Esophagus muscularis mucosa (tissue), 3 donors: ENCODE results near the gene CTXN1.

Experiments used
- POLR2A ChIP-seq: fragments of 450-650 bp; IDR thresholded peaks from one replicate; pipeline ENCODE4 v1.6.1; 2017; ENCODE audit warnings: antibody characterized with exemption, moderate library complexity, mild to moderate bottlenecking, low read depth
- POLR2AphosphoS5 ChIP-seq, 2 donors: sonication (generic); formaldehyde crosslinking; IDR thresholded peaks; one replicate each; pipeline ENCODE4 v1.6.1; 2017; ENCODE audit warnings: antibody characterized with exemption in 2 of 2
- TF ChIP-seq, protein P1 (sequence below), 3 experiments: fragments of 200-600 bp in 2 of 3; fragments of 450-650 bp in 1 of 3; sonication (generic) in 2 of 3; IDR thresholded peaks; one replicate each; pipeline ENCODE4 v1.5.1; 2017 to 2019; ENCODE audit warnings: antibody characterized with exemption in 3 of 3, mild to moderate bottlenecking in 2 of 3, moderate library complexity in 1 of 3

DNA sequence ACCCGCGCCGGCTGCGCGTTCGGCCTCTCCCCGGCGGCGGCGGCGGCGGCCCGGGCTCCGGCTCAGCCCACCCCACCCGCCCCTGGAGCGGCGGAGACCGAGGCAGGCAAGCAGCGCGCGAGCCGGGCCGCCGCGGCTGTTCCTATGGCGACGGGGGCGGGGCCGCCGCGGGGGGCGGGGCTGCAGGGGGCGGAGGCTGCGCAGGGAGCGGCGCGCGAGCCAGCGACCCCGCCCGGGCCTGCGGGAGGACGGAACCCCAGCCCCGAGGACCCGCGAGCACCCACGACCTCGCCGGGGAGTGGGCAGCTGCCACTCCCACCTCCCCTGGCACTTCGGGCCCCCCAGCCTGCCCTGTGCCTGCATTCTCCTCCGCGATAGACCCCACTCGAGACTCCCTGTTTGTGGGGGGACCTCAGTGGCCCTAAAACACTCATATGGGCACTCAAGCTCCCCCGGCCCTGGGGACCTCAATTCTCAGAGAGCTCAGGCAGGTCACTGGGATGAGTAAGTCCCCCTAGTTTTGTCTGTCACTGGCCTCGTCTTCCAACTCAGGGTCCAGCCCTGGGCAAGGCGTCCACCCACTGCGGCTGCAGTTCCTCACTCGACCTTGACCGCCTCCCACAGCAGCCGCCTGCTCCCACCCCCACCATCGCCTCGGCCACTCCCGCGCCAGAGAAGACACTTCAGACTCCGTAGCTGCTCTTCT is at the start of gene CTXN1:
- TF ChIP-seq, protein P1, sequence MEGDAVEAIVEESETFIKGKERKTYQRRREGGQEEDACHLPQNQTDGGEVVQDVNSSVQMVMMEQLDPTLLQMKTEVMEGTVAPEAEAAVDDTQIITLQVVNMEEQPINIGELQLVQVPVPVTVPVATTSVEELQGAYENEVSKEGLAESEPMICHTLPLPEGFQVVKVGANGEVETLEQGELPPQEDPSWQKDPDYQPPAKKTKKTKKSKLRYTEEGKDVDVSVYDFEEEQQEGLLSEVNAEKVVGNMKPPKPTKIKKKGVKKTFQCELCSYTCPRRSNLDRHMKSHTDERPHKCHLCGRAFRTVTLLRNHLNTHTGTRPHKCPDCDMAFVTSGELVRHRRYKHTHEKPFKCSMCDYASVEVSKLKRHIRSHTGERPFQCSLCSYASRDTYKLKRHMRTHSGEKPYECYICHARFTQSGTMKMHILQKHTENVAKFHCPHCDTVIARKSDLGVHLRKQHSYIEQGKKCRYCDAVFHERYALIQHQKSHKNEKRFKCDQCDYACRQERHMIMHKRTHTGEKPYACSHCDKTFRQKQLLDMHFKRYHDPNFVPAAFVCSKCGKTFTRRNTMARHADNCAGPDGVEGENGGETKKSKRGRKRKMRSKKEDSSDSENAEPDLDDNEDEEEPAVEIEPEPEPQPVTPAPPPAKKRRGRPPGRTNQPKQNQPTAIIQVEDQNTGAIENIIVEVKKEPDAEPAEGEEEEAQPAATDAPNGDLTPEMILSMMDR (IDR thresholded peaks at IDR 0.05): peak in 2 of 3 experiments; percentile 17 to 47
- TF ChIP-seq POLR2A (no peak), POLR2AphosphoS5 (IDR thresholded peaks at IDR 0.05) (peak; percentile 38 to 75)
